ENCODE results near the gene GPRIN3.

GPRIN3 gene

GRCh38 chr4:89300060-89300459, 7.5 kb downstream of the GPRIN3 start:
- TF ChIP-seq, protein P1, sequence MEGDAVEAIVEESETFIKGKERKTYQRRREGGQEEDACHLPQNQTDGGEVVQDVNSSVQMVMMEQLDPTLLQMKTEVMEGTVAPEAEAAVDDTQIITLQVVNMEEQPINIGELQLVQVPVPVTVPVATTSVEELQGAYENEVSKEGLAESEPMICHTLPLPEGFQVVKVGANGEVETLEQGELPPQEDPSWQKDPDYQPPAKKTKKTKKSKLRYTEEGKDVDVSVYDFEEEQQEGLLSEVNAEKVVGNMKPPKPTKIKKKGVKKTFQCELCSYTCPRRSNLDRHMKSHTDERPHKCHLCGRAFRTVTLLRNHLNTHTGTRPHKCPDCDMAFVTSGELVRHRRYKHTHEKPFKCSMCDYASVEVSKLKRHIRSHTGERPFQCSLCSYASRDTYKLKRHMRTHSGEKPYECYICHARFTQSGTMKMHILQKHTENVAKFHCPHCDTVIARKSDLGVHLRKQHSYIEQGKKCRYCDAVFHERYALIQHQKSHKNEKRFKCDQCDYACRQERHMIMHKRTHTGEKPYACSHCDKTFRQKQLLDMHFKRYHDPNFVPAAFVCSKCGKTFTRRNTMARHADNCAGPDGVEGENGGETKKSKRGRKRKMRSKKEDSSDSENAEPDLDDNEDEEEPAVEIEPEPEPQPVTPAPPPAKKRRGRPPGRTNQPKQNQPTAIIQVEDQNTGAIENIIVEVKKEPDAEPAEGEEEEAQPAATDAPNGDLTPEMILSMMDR (IDR thresholded peaks at IDR 0.05; ENCODE audit: borderline replicate concordance, extremely low read depth, low read length, poor library complexity, severe bottlenecking), result no peak
- TF ChIP-seq EZH2 (IDR thresholded peaks at IDR 0.05; ENCODE audit: borderline replicate concordance, low read depth, low read length, severe bottlenecking), result no peak
- Histone ChIP-seq H3K27me3 (ENCODE audit: insufficient read depth, low read length, poor library complexity) (peaks cover under 1% of the 10 kb centered on the region), H3K36me3 (ENCODE audit: insufficient read depth, low read length) (no peaks in the 10 kb centered on the region), H2AFZ (ENCODE audit: low read depth, low read length) (no peak overlapping the region), H3K9me3 (ENCODE audit: insufficient read depth, low read length, severe bottlenecking) (no peaks in the 10 kb centered on the region), H3K79me2 (ENCODE audit: insufficient read depth, low read length) (no peaks in the 10 kb centered on the region), H3K4me2 (ENCODE audit: insufficient read depth, low read length) (no peak overlapping the region), H3K27ac (ENCODE audit: low read length) (no peak overlapping the region), H3K4me1 (ENCODE audit: insufficient read depth, low read length) (peaks cover 50% of the 10 kb centered on the region), H4K20me1 (ENCODE audit: insufficient read depth, low read length) (no peaks in the 10 kb centered on the region), H3K4me3 (ENCODE audit: low read depth in 1 of 2, low read length in 2 of 2) (no peak overlapping the region), H3K9ac (ENCODE audit: low read depth, low read length) (no peak overlapping the region)
- ATAC-seq (ENCODE audit: insufficient read depth, low read depth), result no peak
- DNase-seq, result no peak

DNA sequence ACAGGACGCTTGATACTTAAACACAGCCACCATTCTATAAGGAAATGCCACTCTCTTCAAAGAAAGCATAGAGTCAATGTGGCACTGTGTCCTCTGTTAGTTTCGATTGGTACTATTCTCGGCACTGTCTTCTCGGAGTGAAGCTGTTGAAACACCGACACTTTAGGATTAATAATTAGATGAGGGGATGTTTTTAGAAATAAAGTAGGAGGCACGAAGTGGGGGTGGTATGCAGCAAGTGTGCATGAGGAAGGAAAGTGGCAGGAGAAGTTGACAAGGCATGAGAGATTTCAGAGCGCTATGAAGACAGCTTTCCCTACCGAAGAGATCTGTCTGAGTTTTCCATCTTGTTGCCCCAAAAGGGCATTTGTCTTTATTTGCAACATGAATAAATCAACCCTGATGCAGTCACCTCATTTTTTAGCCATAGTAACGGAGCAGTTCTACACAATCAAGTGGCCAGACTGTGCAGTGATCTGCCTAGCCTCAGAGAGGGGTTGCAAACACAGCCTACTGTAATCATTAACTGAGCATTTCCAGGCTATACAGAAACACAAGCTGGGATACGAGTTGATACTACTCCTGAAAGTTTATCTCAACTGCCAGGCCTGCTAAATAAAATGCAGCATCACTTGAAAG, 8.3 kb downstream of the GPRIN3 start:
- Histone ChIP-seq H2AFZ (ENCODE audit: low read depth, low read length) (peak overlapping the region; percentile 40; the same call in 1 of the 2 replicates), H3K4me2 (ENCODE audit: insufficient read depth, low read length) (peak overlapping the region; percentile 61), H3K27me3 (ENCODE audit: insufficient read depth, low read length, poor library complexity) (no peaks in the 10 kb centered on the region), H3K9ac (ENCODE audit: low read depth, low read length) (peak overlapping the region; percentile 9; the same call in 1 of the 2 replicates), H3K4me3 (ENCODE audit: low read depth in 1 of 2, low read length in 2 of 2) (peak overlapping the region in 1 of 2 experiments; percentile 38; a peak in 1 of 4 replicates), H3K27ac (ENCODE audit: low read length) (peak overlapping the region; percentile 41; the same call in 1 of the 2 replicates), H3K79me2 (ENCODE audit: insufficient read depth, low read length) (no peaks in the 10 kb centered on the region), H4K20me1 (ENCODE audit: insufficient read depth, low read length) (no peaks in the 10 kb centered on the region), H3K36me3 (ENCODE audit: insufficient read depth, low read length) (no peaks in the 10 kb centered on the region), H3K4me1 (ENCODE audit: insufficient read depth, low read length) (peaks cover 58% of the 10 kb centered on the region), H3K9me3 (ENCODE audit: insufficient read depth, low read length, severe bottlenecking) (no peaks in the 10 kb centered on the region)
- ATAC-seq (ENCODE audit: insufficient read depth, low read depth), result peak; percentile 56
- no peak for DNase-seq
- TF ChIP-seq, protein P1 (IDR thresholded peaks at IDR 0.05; ENCODE audit: borderline replicate concordance, extremely low read depth, low read length, poor library complexity, severe bottlenecking), result no peak
- TF ChIP-seq EZH2 (IDR thresholded peaks at IDR 0.05; ENCODE audit: borderline replicate concordance, low read depth, low read length, severe bottlenecking), result no peak

GRCh38 chr4:89298788-89299152, 8.8 kb downstream of the GPRIN3 start:
- no peaks in the 10 kb centered on the region for H3K9me3 ChIP-seq (ENCODE audit: insufficient read depth, low read length, severe bottlenecking)
- TF ChIP-seq EZH2 (IDR thresholded peaks at IDR 0.05; ENCODE audit: borderline replicate concordance, low read depth, low read length, severe bottlenecking), result no peak
- TF ChIP-seq, protein P1 (IDR thresholded peaks at IDR 0.05; ENCODE audit: borderline replicate concordance, extremely low read depth, low read length, poor library complexity, severe bottlenecking), result no peak
- H3K79me2 ChIP-seq (ENCODE audit: insufficient read depth, low read length), result no peaks in the 10 kb centered on the region
- peak; percentile 59 for ATAC-seq (ENCODE audit: insufficient read depth, low read depth)
- H3K9ac ChIP-seq (ENCODE audit: low read depth, low read length), result peak overlapping the region; percentile 9; the same call in 1 of the 2 replicates
- peak; percentile 44 for DNase-seq
- peaks cover 63% of the 10 kb centered on the region for H3K4me1 ChIP-seq (ENCODE audit: insufficient read depth, low read length)
- H3K27ac ChIP-seq (ENCODE audit: low read length), result 0 out of 2 replicates have a peak overlapping the region, but pooled peaks have one; percentile 41
- H3K27me3 ChIP-seq (ENCODE audit: insufficient read depth, low read length, poor library complexity), result no peaks in the 10 kb centered on the region
- H2AFZ ChIP-seq (ENCODE audit: low read depth, low read length), result no peak overlapping the region
- peak overlapping the region; percentile 61 for H3K4me2 ChIP-seq (ENCODE audit: insufficient read depth, low read length)
- no peaks in the 10 kb centered on the region for H3K36me3 ChIP-seq (ENCODE audit: insufficient read depth, low read length)
- H4K20me1 ChIP-seq (ENCODE audit: insufficient read depth, low read length), result no peaks in the 10 kb centered on the region
- H3K4me3 ChIP-seq (ENCODE audit: low read depth in 1 of 2, low read length in 2 of 2), result peak overlapping the region in 1 of 2 experiments; percentile 38; a peak in 1 of 4 replicates

Data from DND-41 (cell line).